Measurements from ENCODE around the gene SMIM24.
"Not testable (repeated sequence)": the region's sequence is repeated elsewhere in the genome, so short reads cannot be mapped to it uniquely, and the experiment has no call there.

The SMIM24 gene

DNA sequence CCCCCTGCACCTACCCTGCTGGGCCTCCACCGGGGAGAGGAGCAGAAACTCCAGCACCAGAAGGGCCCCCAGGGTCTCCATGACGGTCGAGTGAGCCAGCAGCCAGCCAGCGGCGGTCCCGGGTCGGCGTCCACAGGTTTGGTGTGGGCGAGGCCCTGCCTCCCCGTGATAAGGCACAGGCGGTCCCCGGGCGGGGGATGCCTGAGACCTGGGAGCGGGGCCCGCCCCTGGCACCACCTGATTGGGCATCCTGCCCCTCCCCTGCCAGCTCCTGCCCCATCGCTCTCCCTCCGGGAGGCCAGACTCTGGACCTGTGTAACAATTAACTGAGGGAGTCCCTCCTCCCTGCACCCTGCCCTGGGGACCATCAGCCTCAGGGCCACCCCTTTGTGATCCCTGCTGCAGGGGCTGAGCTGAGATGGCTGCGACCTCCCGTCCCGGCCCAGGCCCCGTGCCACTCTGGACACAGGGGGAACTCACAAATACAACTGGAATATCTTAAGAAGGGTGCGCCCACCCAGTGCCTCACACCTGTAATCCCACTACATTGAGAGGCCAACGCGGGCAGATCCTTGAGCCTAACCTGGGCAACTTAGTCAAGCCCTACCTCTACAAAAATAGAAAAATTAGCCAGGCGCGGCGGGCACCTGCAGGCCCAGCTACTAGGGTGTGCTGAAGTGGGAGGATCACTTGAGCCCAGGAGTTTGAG is at the start of gene SMIM24:
TSS of gene SMIM24 (minus strand) at position 143 of the 709 bp plus-strand sequence. CDS start at position 81, 62 bp downstream.
- Mint-ChIP-seq H3K9me3 (ENCODE audit: low read depth) (no peaks in the 10 kb centered on the region), H3K27me3 (no peaks in the 10 kb centered on the region), H3K4me3 (no peak within 1 kb of the TSS), H3K36me3 (no peaks in the 10 kb centered on the region), H3K27ac (no peak within 1 kb of the TSS), H3K4me1 (ENCODE audit: low read depth) (peaks cover 13% of the 10 kb centered on the region)

DNA sequence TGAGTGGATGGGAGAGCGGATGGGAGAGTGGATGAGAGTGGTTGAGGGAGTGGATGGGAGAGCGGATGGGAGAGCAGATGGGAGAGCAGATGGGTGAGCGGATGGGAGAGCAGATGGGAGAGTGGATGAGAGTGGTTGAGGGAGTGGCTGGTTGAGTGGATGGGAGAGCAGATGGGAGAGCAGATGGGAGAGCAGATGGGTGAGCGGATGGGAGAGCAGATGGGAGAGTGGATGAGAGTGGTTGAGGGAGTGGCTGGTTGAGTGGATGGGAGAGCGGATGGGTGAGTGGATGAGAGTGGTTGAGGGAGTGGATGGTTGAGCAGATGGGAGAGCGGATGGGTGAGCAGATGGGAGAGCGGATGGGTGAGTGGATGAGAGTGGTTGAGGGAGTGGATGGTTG is 49.0 kb upstream of the SMIM24 start:
- H3K9me3 Mint-ChIP-seq (ENCODE audit: low read depth); H3K36me3 Mint-ChIP-seq; H3K27me3 Mint-ChIP-seq; H3K4me3 Mint-ChIP-seq; H3K4me1 Mint-ChIP-seq (ENCODE audit: low read depth); H3K27ac Mint-ChIP-seq: not testable (repeated sequence)

DNA sequence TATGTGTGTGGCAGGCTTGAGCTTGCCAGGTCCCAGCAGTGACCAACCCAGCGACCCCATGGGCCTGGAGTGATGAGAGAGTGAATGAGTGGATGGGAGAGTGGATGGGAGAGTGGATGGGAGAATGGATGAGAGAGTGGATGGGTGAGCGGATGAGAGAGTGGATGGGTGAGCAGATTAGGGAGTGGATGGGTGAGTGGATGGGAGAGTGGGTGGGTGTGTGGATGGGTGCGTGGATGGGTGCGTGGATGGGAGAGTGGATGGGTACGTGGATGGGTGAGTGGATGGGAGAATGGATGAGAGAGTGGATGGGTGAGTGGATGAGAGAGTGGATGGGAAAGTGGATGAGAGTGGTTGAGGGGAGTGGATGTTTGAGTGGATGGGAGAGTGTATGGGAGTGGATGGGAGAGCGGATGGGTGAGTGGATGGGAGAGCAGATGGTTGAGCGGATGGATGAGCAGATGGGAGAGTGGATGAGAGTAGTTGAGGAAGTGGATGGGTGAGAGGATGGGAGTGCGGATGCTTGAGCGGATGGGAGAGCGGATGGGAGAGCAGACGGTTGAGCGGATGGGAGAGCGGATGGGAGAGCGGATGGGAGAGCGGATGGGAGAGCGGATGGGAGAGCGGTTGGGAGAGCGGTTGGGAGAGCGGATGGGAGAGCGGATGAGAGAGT is 48.4 kb upstream of the SMIM24 start:
- no peak overlapping the region for H3K27ac Mint-ChIP-seq
- no peaks in the 10 kb centered on the region for H3K27me3 Mint-ChIP-seq

DNA sequence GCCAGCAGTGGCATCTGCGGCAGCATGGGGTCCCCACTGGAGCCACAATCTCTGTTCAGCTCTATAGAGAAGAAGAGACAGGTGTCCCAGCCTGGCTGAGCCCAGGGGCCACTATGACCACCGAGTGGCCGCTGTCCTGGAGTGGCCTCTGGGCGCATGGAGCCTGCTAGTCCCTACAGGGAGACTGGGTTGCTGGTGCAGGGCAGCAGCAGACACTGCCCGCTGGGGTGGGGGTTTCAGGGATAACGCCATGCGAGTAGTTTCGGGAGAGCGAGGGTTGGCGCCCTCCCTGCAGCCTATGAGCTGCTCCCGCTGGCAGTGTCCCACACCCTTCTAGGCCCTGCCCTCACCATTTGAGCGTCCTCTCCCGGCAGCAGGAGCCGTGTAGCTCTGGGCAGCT is 47.8 kb upstream of the SMIM24 start:
- no peaks in the 10 kb centered on the region for H3K9me3 Mint-ChIP-seq (ENCODE audit: low read depth)
- H3K27ac Mint-ChIP-seq = no peak overlapping the region
- no peak overlapping the region for H3K4me3 Mint-ChIP-seq
- H3K36me3 Mint-ChIP-seq = no peaks in the 10 kb centered on the region
- no peaks in the 10 kb centered on the region for H3K4me1 Mint-ChIP-seq (ENCODE audit: low read depth)
- H3K27me3 Mint-ChIP-seq = no peaks in the 10 kb centered on the region

More for the DNA sequence above, 48.4 kb upstream of the SMIM24 start:
- H3K4me3 Mint-ChIP-seq = no peak overlapping the region
- H3K9me3 Mint-ChIP-seq (ENCODE audit: low read depth) = no peaks in the 10 kb centered on the region
- H3K36me3 Mint-ChIP-seq = no peaks in the 10 kb centered on the region
- H3K4me1 Mint-ChIP-seq (ENCODE audit: low read depth) = no peaks in the 10 kb centered on the region

DNA sequence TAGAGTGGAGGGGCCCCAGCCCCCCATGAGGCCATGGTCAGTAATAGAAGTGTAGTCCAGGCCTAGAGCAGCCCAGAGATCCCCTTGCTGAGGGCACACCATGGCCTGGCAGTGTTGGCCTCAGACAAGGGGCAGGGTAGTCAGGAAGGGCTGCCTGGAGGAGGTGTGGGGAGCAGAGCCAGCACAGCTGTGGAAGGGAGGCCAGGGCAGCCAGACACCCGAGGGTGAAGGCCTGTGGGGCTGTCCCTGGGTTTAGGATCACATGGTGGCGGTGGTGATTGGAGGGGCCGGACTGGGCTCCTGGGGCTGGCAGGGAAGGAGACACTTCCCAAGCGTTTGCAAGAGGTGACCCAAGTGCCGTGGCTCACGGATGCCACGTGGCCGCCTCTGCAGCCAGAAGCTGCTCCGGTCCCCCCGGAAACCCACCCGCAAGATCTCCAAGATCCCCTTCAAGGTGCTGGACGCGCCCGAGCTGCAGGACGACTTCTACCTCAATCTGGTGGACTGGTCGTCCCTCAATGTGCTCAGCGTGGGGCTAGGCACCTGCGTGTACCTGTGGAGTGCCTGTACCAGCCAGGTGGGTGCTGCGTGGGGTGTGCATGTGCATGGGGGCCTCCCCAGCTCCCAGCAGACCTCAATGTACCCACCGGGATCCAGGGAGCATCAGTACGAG is 47.0 kb upstream of the SMIM24 start:
- no peaks in the 10 kb centered on the region for H3K27me3 Mint-ChIP-seq

DNA sequence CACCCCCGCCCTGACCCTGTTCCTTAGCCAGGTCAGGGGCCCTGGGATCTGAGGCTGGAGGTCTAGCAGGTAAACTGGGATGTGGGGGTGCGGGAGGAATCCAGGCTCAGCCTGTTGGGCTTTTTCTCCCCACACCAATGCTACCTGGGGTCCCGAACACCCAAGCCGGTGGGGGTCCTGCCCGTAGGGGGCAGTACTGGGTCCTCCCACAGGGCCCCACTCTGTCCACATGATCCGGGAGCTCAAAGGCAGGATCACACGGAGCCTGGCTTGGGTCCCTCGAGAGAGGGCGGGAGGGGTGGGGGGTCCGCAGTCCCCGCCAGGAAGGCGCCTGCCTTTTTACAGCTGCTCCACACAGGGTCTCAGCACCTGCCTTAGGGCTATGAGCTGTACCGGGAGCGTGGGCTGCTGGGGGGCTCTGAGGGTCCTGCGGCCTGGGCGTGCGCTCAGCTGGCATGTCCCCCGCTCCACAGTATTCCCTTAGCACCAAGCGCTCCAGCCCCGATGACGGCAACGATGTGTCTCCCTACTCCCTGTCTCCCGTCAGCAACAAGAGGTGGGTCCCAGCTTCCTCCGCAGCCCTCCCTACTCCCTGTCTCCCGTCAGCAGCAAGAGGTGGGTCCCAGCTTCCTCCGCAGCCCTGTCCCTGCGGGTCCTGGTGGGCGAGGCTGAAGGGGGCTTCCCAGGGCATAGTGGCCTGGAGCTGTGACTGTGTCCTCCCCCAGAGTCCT is 46.3 kb upstream of the SMIM24 start:
- no peak overlapping the region for H3K4me3 Mint-ChIP-seq
- H3K4me1 Mint-ChIP-seq (ENCODE audit: low read depth) = no peaks in the 10 kb centered on the region
- H3K9me3 Mint-ChIP-seq (ENCODE audit: low read depth) = no peaks in the 10 kb centered on the region
- no peaks in the 10 kb centered on the region for H3K27me3 Mint-ChIP-seq
- no peak overlapping the region for H3K27ac Mint-ChIP-seq
- no peaks in the 10 kb centered on the region for H3K36me3 Mint-ChIP-seq

More for the DNA sequence above, 47.0 kb upstream of the SMIM24 start:
- no peak overlapping the region for H3K4me3 Mint-ChIP-seq
- no peaks in the 10 kb centered on the region for H3K36me3 Mint-ChIP-seq
- H3K4me1 Mint-ChIP-seq (ENCODE audit: low read depth) = no peaks in the 10 kb centered on the region
- no peaks in the 10 kb centered on the region for H3K9me3 Mint-ChIP-seq (ENCODE audit: low read depth)
- H3K27ac Mint-ChIP-seq = no peak overlapping the region

DNA sequence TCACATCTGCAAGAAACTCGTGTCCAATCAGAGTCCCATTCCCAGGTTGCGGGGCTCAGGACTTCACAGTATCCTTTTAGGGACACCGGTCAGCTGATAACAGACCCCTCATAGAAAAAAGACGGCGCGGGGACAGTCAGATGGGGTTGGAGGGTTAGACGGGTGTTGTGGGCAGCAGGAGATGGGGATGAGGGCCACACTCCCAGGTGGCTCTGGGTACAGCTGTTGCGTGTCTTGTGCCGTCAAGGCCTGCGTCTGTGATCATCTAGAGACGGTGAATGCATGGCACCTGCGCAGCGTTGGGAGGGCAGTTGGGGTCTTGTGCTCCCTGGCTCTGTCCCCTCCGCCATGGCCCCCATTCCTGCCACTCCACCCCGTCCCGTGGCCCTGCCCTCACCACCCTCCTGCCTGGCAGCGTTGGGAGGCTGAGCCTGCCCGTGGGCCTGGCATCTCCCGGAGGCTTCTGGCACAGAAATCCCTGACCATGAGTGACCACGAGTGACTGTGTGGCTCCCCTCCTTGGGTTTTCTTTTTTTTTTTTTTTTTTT is 44.7 kb upstream of the SMIM24 start:
- H3K4me1 Mint-ChIP-seq (ENCODE audit: low read depth) = peaks cover 4% of the 10 kb centered on the region
- no peak overlapping the region for H3K4me3 Mint-ChIP-seq
- no peak overlapping the region for H3K27ac Mint-ChIP-seq
- H3K36me3 Mint-ChIP-seq = peaks cover 4% of the 10 kb centered on the region
- no peaks in the 10 kb centered on the region for H3K27me3 Mint-ChIP-seq
- no peaks in the 10 kb centered on the region for H3K9me3 Mint-ChIP-seq (ENCODE audit: low read depth)

DNA sequence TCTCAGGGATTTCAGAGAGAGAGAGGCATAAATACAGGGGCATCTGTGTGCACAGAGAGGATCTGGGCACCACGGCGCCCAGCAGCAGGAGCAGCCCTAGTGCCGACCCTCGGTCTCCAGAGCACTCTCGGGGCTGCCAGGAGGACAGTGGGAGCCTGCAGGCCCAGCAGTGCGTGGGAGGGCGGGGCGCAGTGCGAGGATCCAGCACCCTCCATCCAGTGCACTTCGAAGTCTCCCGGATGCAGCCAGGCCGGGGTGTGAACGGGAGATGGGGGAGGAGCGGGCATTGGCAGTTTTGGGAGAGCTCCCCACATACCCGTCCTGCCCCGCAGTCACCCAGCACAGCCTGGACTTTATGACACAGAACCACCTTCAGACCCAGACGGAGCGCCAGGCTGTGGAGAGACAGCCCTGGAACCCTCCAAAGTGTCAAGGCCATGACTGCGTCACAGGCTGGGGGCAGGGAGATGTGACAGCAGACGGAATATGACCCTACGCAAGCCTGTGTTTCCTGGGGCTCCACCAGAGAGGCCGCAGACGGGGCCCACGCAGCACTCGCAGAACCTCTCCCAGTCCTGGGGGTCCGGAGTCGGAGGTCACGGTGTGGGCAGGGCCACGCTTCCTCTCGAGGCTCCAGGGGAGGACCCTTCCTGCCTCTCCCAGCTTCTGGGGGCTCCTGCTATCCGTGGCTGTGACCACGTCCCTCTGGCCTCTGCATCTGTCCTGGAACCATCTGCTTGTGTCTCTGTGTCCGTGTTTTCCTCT is 43.9 kb upstream of the SMIM24 start:
- Mint-ChIP-seq H3K4me1 (ENCODE audit: low read depth) (peaks cover 4% of the 10 kb centered on the region), H3K9me3 (ENCODE audit: low read depth) (no peaks in the 10 kb centered on the region), H3K4me3 (no peak overlapping the region), H3K27me3 (no peaks in the 10 kb centered on the region), H3K36me3 (peaks cover 4% of the 10 kb centered on the region), H3K27ac (no peak overlapping the region)

DNA sequence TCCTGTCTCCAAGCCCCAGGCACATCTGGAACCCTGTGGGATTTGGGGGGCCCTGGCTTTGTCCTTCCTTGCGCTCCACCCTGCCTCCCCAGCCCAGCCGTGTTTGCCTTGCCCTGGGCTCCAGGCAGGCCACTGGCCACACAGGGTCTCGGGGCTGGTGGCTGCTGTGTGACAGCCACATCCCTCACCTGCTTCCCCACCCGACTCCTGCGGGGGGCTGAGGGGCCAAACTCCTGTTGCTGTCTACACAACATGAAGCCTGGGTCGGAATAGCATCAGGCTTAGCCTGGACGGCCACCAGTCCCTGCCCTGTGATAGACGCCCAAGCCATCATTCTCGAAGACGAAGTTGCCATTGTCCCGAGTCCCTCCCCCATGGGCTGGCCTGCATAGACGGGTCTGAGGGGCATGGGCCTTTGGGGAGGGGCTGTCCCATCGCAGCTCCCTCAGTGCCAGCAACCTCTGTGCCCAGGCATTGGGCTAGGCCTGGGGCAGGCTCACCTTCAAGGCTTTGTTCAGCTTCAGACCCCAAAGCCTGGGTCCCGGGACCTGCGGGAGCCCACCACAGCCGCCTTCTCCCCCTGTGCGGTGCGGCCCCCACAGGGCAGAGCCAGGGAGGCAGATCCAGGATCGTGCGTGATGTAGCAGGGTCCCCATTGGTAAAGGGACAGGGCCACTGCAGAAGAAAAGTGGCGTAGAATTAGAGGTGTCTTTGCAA is 43.2 kb upstream of the SMIM24 start:
- H3K4me1 Mint-ChIP-seq (ENCODE audit: low read depth) = peaks cover 5% of the 10 kb centered on the region
- no peak overlapping the region for H3K4me3 Mint-ChIP-seq
- H3K27ac Mint-ChIP-seq = no peak overlapping the region
- H3K9me3 Mint-ChIP-seq (ENCODE audit: low read depth) = no peaks in the 10 kb centered on the region
- H3K27me3 Mint-ChIP-seq = no peaks in the 10 kb centered on the region
- H3K36me3 Mint-ChIP-seq = peaks cover 4% of the 10 kb centered on the region

DNA sequence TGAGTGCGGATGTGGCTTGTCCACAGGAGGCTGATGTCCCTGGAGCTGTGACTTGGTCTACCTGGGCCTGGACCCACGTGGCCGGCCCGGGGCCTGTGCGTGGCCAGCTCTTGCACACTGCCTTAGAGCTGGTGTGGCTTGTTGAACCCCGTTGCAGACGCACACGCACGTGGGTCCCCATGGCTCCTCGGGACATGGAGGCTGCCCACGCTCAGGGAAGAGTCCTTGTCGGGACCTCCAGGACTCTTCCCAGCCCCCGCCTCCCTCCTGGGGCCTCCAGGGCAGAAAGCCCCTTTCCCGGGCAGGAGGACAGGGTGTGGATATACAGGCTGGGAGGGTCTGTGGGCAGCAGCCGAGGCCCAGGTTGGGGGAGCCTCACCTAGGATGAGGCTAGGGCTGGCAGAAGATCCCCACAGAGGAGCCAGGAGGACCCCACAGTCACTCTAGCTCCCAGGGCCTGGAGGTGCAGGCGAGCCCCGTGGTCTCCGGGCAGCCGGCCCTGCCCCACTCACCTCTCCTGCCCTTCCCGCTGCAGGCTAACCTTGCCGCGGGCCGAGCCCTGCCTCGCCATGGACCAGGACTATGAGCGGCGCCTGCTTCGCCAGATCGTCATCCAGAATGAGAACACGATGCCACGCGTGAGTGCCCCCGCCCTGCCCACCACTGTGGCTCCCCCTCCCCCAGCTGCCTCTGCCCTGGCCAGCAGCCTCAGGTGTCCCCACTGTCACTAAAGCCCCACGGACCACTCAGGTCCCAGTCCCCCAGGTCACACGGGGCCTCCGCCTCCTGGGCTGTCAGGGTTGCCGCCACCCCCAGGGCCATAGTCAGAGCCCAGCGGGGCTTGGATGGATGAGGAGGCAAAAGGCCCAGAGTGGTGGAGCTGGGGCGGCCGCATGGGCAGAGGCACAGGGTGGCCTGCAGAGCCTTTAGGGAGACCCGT is 42.4 kb upstream of the SMIM24 start:
- peaks cover 10% of the 10 kb centered on the region for H3K4me1 Mint-ChIP-seq (ENCODE audit: low read depth)
- no peaks in the 10 kb centered on the region for H3K9me3 Mint-ChIP-seq (ENCODE audit: low read depth)
- H3K27ac Mint-ChIP-seq = no peak overlapping the region
- H3K27me3 Mint-ChIP-seq = no peaks in the 10 kb centered on the region
- H3K4me3 Mint-ChIP-seq = no peak overlapping the region
- H3K36me3 Mint-ChIP-seq = peaks cover 4% of the 10 kb centered on the region

DNA sequence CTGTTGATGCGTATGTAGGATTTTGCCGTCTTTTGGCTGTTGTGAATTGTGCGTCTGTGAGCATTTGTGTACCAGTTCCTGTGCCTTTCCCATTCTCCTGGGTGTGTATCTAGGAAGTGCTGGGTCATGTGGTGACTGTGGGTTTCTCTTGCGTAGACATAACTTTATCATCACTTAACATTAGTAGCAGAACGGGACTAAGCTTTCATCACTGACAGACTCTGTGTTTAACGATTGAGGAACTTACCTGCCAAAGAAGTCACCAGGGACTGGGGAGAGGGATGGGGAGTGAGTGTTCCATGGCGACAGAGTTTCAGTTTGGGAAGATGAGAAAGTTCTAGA is 40.8 kb upstream of the SMIM24 start:
- H3K9me3 Mint-ChIP-seq (ENCODE audit: low read depth) = no peaks in the 10 kb centered on the region
- no peak overlapping the region for H3K27ac Mint-ChIP-seq
- H3K4me1 Mint-ChIP-seq (ENCODE audit: low read depth) = peaks cover 17% of the 10 kb centered on the region
- H3K36me3 Mint-ChIP-seq = peaks cover 4% of the 10 kb centered on the region
- no peak overlapping the region for H3K4me3 Mint-ChIP-seq
- H3K27me3 Mint-ChIP-seq = no peaks in the 10 kb centered on the region

DNA sequence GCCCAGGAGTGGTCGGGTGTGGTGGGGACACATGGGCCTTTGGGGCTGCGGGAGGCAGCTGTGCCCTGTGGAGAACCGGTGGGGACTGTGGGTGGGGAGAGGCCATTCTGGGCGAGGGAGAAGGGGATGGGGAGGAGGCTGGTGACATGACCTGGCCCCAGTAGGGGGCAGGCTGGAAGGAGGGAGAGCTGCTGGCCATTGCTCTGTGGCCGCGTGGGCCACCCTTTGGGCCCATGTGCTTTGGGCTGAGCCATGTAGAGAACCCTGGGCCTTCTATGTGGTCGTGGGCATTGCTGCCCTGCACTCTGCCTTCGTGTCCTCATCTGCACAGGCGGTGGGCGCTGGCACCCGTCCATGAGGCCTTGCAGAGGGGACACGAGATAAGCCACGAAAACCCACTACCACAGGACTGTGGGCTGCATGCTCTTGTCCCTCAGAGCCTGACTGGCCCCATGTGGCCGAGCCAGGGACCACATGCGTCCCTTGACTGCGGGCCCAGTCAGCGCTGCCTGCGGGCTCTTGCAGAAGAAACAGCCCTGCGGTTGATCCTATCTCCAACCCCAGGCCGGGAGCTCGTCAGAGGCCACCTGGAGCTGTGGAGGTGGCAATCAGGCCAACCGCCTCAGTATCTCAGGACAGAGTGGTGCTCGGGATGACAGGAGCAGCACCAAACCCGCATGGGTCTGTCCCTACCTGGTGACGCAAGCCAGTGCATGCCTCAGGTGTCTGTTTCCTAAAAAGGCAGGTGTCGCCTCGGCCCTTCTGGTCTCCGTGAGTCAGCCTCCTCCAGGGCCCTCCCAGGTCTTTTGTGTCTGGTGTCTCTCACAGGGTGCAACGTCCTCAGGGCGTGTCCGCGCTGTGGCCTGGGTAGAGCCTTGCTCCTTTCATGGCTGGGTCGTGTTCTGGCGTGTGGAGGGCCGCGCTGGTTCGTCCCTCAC is 40.1 kb upstream of the SMIM24 start:
- Mint-ChIP-seq H3K27me3 (no peaks in the 10 kb centered on the region), H3K36me3 (peaks cover 4% of the 10 kb centered on the region), H3K9me3 (ENCODE audit: low read depth) (no peaks in the 10 kb centered on the region), H3K27ac (no peak overlapping the region), H3K4me1 (ENCODE audit: low read depth) (peaks cover 22% of the 10 kb centered on the region), H3K4me3 (no peak overlapping the region)
